ENCODE data around the gene STEAP1B.
"Not testable (repeated sequence)": the region's sequence is repeated elsewhere in the genome, so short reads cannot be mapped to it uniquely, and the experiment has no call there.

STEAP1B gene

DNA sequence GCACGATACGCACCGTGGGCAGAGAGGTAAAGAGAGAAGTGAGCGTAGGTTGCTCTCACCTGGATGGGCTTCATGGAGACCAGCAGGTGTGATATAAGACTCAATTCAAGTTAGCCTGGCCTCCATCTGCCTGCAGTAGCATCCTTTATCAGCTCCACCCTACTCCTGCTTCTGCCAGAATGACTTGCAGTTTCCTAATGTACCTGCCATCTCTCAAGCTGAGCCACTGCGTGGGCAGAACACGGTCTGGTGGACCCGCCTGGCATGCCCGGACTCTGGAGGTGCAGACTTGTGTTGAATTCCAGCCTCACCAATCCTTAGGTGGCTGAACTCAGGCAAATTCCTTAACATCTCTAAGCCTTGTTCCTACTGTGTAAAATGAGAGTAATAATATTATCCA, 64.3 kb downstream of the STEAP1B start:
- peaks cover 13% of the 10 kb centered on the region for H3K4me1 ChIP-seq (ENCODE audit: control insufficient read depth, insufficient read depth, low read length)

DNA sequence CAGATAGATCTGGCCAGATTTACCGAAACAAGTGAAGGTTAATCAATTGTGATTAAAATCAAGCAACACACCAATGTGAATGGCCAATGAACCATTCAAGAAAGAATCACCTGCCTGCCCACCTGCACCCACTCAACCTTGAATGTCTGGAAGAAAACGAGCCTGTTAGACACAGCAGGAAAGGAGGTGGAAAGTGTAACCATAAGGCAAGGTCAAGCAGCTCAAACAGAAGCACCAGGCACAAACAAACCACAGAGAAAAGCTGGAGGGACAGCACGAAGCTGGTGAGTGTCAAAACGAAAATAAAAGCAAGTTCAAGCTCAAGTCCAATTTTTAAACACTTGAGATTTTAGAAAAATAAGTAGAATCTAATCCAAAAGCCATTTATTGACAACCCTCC, 64.9 kb downstream of the STEAP1B start:
- Histone ChIP-seq H3K4me3 (ENCODE audit: low read depth, low read length) (no peak overlapping the region), H3K4me1 (ENCODE audit: control insufficient read depth, insufficient read depth, low read length) (peaks cover 13% of the 10 kb centered on the region), H3K27me3 (ENCODE audit: control insufficient read depth, insufficient read depth, low read length) (no peaks in the 10 kb centered on the region), H3K36me3 (ENCODE audit: control insufficient read depth, insufficient read depth, low read length) (no peaks in the 10 kb centered on the region), H3K9ac (ENCODE audit: low read depth, low read length) (no peak overlapping the region), H3K9me3 (ENCODE audit: control insufficient read depth, insufficient read depth, low read length) (no peaks in the 10 kb centered on the region)

More for the DNA sequence above, 64.3 kb downstream of the STEAP1B start:
- Histone ChIP-seq H3K36me3 (ENCODE audit: control insufficient read depth, insufficient read depth, low read length) (no peaks in the 10 kb centered on the region), H3K9me3 (ENCODE audit: control insufficient read depth, insufficient read depth, low read length) (no peaks in the 10 kb centered on the region), H3K9ac (ENCODE audit: low read depth, low read length) (no peak overlapping the region), H3K27me3 (ENCODE audit: control insufficient read depth, insufficient read depth, low read length) (no peaks in the 10 kb centered on the region), H3K4me3 (ENCODE audit: low read depth, low read length) (no peak overlapping the region)

DNA sequence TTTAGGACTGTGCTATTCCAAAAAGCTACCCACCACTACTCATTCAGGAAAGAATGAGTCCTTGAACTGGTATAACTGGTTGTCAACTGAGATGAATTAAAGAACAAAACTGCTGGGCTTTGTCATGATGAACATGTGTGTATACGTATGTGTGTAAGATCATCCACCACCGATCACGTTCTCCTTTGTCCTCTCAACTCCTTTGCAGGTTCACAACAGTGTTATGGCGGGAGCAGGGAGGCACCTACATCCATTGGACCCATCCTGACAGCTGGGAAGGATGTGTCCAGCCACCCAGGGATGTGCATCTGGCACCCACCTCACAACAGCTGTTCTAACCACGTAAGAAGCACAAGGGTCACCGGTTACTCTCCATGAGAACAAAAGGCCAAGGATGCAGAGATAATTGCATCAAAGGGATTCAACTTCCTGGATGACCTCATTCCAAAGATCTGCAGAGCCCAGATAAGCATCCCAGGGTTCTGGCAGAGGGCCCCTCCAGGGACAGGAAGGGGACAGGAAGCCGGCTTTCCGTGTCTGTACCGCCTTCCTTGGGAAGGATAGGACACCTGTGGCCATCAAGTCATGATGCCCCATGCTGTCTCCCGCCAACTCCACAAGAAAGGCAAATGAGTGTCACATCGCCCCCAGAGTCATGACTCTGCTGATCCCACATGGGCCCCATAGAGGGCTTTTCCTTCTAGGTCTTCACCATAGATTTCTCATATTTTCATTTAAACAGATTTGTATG, 66.1 kb downstream of the STEAP1B start:
- Histone ChIP-seq H3K9me3 (ENCODE audit: control insufficient read depth, insufficient read depth, low read length) (no peaks in the 10 kb centered on the region), H3K4me1 (ENCODE audit: control insufficient read depth, insufficient read depth, low read length) (peaks cover 13% of the 10 kb centered on the region), H3K27me3 (ENCODE audit: control insufficient read depth, insufficient read depth, low read length) (no peaks in the 10 kb centered on the region), H3K36me3 (ENCODE audit: control insufficient read depth, insufficient read depth, low read length) (no peaks in the 10 kb centered on the region), H3K9ac (ENCODE audit: low read depth, low read length) (no peak overlapping the region), H3K4me3 (ENCODE audit: low read depth, low read length) (peak overlapping the region; percentile 23)

DNA sequence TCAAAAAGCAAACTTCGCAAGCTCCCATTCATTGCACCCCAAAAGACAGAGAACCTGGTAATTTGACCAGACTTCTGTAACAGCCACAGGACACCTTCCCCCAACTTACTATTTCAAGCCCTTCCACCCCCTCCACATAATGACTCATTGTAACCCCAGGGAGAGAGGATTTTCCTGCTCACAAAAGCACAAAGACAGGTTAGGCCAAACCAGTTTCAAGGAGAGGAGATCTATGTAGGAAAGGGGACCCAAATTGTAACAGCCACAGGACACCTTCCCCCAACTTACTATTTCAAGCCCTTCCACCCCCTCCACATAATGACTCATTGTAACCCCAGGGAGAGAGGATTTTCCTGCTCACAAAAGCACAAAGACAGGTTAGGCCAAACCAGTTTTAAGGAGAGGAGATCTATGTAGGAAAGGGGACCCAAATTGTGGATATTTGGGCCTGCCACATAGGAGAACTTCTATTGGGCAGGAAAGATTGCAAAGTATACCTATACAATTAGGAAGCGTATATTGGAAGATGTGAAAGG, 66.8 kb downstream of the STEAP1B start:
- H3K36me3 ChIP-seq (ENCODE audit: control insufficient read depth, insufficient read depth, low read length); H3K27me3 ChIP-seq (ENCODE audit: control insufficient read depth, insufficient read depth, low read length); H3K9ac ChIP-seq (ENCODE audit: low read depth, low read length); H3K9me3 ChIP-seq (ENCODE audit: control insufficient read depth, insufficient read depth, low read length): not testable (repeated sequence)
- Histone ChIP-seq H3K4me3 (ENCODE audit: low read depth, low read length) (peak overlapping the region; percentile 23), H3K4me1 (ENCODE audit: control insufficient read depth, insufficient read depth, low read length) (peaks cover 13% of the 10 kb centered on the region)

DNA sequence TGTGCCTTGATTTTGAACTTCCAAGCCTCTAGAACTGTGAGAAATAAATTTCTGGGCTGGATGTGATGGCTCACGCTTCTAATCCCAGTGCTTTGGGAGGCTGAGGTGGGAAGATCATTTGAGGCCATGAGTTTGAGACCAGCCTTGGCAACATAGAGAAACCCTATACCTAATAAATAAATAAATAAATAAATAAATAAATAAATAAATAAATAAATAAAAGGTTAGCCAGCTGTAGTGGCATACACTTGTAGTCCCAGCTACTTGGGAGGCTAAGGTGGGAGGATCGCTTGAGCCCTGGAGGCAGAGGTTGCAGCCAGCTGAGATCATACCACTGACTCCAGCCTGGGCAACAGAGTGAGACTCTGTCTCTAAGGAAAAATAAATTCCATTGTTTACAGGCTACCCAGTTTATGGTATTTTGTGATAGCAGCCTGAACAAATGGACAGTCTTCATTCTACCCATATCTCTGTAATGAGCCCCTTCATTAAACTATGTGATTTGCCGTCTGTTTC, 67.7 kb downstream of the STEAP1B start:
- Histone ChIP-seq H3K9me3 (ENCODE audit: control insufficient read depth, insufficient read depth, low read length) (no peaks in the 10 kb centered on the region), H3K9ac (ENCODE audit: low read depth, low read length) (peak overlapping the region; percentile 42), H3K4me1 (ENCODE audit: control insufficient read depth, insufficient read depth, low read length) (peaks cover 13% of the 10 kb centered on the region), H3K36me3 (ENCODE audit: control insufficient read depth, insufficient read depth, low read length) (no peaks in the 10 kb centered on the region), H3K27me3 (ENCODE audit: control insufficient read depth, insufficient read depth, low read length) (no peaks in the 10 kb centered on the region), H3K4me3 (ENCODE audit: low read depth, low read length) (no peak overlapping the region)

DNA sequence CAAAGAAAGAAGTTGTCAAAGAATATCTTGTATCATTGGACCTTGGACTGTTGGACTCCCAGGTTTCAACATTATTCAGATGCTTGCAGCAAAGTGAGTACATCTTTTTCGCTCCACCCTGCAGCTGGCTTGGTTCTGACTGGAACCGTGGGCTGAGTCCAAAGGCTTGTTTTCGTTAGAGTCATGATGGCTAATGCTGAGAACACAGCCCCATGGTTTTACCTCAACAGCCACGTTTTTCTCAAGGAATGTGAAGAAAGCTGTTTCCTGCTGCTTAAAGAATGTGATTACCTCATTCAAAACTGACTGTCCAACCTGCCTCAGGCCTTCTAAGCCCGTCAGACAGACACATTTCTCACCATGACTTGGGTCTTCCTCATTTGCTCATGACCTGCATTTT, 69.5 kb downstream of the STEAP1B start:
- Histone ChIP-seq H3K4me1 (ENCODE audit: control insufficient read depth, insufficient read depth, low read length) (peaks cover 15% of the 10 kb centered on the region), H3K4me3 (ENCODE audit: low read depth, low read length) (no peak overlapping the region), H3K36me3 (ENCODE audit: control insufficient read depth, insufficient read depth, low read length) (no peaks in the 10 kb centered on the region), H3K27me3 (ENCODE audit: control insufficient read depth, insufficient read depth, low read length) (no peaks in the 10 kb centered on the region), H3K9me3 (ENCODE audit: control insufficient read depth, insufficient read depth, low read length) (no peaks in the 10 kb centered on the region), H3K9ac (ENCODE audit: low read depth, low read length) (no peak overlapping the region)

DNA sequence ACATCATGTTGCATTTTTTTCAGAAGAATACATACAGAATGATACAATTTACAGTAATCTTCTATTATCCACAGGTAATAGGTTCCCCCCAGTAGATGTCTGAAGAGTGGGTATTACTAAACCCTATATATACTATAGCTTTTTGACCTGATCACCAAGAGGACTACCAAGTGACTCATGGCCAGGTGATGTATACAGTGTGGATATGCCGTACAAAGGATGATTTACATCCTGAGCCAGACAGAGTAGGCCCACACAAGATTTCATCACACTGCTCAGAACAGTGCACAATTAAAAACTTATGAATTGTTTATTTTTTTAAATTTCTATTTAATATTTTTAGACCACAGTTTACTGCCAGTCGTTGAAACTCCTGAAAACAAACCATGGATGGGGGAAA, 70.6 kb downstream of the STEAP1B start:
- no peaks in the 10 kb centered on the region for H3K27me3 ChIP-seq (ENCODE audit: control insufficient read depth, insufficient read depth, low read length)
- peaks cover 15% of the 10 kb centered on the region for H3K4me1 ChIP-seq (ENCODE audit: control insufficient read depth, insufficient read depth, low read length)
- no peaks in the 10 kb centered on the region for H3K36me3 ChIP-seq (ENCODE audit: control insufficient read depth, insufficient read depth, low read length)
- no peak overlapping the region for H3K4me3 ChIP-seq (ENCODE audit: low read depth, low read length)
- no peak overlapping the region for H3K9ac ChIP-seq (ENCODE audit: low read depth, low read length)
- H3K9me3 ChIP-seq (ENCODE audit: control insufficient read depth, insufficient read depth, low read length), result no peaks in the 10 kb centered on the region

DNA sequence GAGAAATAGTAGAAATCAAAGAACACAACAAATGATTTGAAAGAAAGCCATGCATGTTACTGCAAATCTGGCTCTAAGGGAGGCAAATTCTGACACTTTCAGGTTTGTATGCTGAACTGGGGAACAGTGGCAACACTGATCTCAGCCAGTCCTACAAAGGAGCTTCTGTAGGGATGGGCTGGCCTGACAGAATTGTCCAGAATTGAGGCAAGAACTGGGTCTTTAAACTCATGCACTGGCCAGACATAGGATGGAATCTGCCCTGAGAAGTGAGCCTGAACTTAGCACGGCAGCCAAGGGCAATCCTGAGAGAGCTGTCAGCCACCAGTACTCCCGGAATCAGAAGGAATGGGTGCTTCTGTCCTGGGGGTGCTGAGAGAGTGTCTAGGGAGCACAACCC, 72.1 kb downstream of the STEAP1B start:
- H3K4me3 ChIP-seq (ENCODE audit: low read depth, low read length), result no peak overlapping the region
- no peaks in the 10 kb centered on the region for H3K36me3 ChIP-seq (ENCODE audit: control insufficient read depth, insufficient read depth, low read length)
- peaks cover 7% of the 10 kb centered on the region for H3K4me1 ChIP-seq (ENCODE audit: control insufficient read depth, insufficient read depth, low read length)
- no peaks in the 10 kb centered on the region for H3K27me3 ChIP-seq (ENCODE audit: control insufficient read depth, insufficient read depth, low read length)
- no peaks in the 10 kb centered on the region for H3K9me3 ChIP-seq (ENCODE audit: control insufficient read depth, insufficient read depth, low read length)
- H3K9ac ChIP-seq (ENCODE audit: low read depth, low read length), result no peak overlapping the region

DNA sequence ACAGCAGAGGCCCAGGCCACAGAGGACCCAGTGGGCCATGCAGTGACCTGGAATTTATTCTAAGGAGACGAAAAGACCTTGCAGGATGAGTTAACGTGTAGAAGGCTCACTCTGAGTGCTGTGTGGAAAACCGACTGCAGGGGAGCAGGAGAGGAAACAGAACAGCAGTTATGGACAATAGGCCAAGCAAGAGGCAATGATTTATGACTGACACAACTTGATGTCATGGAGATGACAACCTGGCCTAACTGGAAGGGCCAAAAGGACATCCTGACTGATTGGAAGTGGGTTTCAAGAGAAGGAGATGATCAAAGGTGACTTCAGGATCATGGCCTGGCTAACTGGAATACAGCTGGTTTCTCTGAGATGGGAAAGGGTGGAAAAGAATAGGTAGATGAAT, 72.9 kb downstream of the STEAP1B start:
- no peak overlapping the region for H3K9ac ChIP-seq (ENCODE audit: low read depth, low read length)
- no peaks in the 10 kb centered on the region for H3K36me3 ChIP-seq (ENCODE audit: control insufficient read depth, insufficient read depth, low read length)
- H3K4me1 ChIP-seq (ENCODE audit: control insufficient read depth, insufficient read depth, low read length), result peaks cover 2% of the 10 kb centered on the region
- no peaks in the 10 kb centered on the region for H3K27me3 ChIP-seq (ENCODE audit: control insufficient read depth, insufficient read depth, low read length)
- no peak overlapping the region for H3K4me3 ChIP-seq (ENCODE audit: low read depth, low read length)
- H3K9me3 ChIP-seq (ENCODE audit: control insufficient read depth, insufficient read depth, low read length), result no peaks in the 10 kb centered on the region

DNA sequence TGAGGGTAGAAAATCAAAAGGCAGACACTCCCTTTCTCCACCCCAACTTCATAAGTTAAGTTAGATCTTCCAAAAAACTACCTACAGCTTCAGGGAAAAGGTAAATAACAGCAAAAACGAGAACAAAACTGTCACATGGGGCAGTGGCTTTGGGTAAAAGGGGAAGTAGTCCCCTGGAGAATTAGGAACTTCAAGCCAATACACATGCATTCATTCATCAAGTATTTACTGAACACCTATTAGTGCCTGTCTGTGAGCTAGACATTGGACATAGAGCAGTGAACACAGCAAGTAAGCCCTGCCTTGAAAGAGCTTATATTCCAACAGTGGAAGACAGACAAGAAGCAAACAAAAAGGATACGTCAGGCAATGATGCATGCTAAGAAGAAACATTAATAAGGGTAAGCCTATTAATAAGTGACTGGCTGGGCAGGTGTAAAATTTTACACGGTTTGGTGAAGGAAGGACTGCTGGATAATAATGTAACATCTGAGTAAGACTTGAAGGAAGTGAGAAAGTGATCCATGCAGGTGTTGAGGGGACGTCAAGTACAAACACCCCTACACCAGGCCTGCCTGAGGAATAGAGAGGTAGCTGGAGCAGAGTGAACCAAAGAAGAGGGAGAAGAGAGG, 73.4 kb downstream of the STEAP1B start:
- Histone ChIP-seq H3K4me1 (ENCODE audit: control insufficient read depth, insufficient read depth, low read length) (peaks cover 2% of the 10 kb centered on the region), H3K4me3 (ENCODE audit: low read depth, low read length) (no peak overlapping the region), H3K27me3 (ENCODE audit: control insufficient read depth, insufficient read depth, low read length) (no peaks in the 10 kb centered on the region), H3K36me3 (ENCODE audit: control insufficient read depth, insufficient read depth, low read length) (no peaks in the 10 kb centered on the region), H3K9ac (ENCODE audit: low read depth, low read length) (no peak overlapping the region), H3K9me3 (ENCODE audit: control insufficient read depth, insufficient read depth, low read length) (no peaks in the 10 kb centered on the region)

DNA sequence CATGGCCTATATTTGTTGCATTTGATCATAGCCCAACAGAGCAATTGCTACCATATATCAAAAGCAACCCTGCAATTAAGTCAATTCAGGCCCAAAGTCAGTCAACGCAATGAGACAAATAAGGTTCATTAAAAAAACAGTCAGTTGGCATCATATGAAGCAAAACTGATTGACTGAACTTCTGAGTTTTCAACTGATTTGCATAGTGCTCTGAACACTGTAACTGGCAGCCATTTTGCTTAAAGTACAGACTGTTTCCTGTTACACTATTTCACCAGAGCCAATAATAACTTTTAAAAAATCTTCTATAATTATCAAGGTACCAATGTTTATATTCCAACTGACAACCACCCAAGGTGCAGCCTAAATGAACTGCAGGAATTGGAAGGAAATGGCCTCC, 74.6 kb downstream of the STEAP1B start:
- Histone ChIP-seq H3K36me3 (ENCODE audit: control insufficient read depth, insufficient read depth, low read length) (no peaks in the 10 kb centered on the region), H3K27me3 (ENCODE audit: control insufficient read depth, insufficient read depth, low read length) (no peaks in the 10 kb centered on the region), H3K4me1 (ENCODE audit: control insufficient read depth, insufficient read depth, low read length) (peaks cover 2% of the 10 kb centered on the region), H3K9ac (ENCODE audit: low read depth, low read length) (no peak overlapping the region), H3K4me3 (ENCODE audit: low read depth, low read length) (no peak overlapping the region), H3K9me3 (ENCODE audit: control insufficient read depth, insufficient read depth, low read length) (no peaks in the 10 kb centered on the region)

All from iPS-15b (cell line).